T-helper 9 cell (primary cell): ENCODE data around the gene GPSM1.
A peak's percentile ranks its signal among the peaks of the same experiment; 100 is the strongest.

ENCODE experiments used
- DNase-seq: peaks from one replicate; pipeline ENCODE4 v3.0.0-alpha.2; 2020

The GPSM1 gene

DNA sequence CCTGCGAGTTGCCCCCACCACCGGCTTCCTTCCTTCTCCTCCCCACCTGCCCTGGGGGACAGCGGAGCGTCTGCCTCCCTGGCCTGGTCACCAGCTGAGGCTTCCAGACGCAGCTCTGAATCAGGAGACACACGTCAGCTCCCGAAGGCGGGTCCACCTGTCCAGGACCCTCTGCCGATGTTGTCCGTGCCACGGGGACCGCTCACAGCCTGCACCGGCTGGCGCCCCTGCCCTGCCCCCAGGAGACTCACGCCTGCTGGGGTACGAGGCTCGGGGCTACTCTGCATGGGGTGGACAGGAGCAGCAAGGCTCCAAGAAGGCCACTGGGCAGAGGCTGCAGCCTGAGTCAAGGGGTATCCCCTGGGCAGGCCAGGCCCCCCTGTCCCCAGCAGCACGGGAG is 21.5 kb upstream of the GPSM1 start:
- DNase-seq = no peak

DNA sequence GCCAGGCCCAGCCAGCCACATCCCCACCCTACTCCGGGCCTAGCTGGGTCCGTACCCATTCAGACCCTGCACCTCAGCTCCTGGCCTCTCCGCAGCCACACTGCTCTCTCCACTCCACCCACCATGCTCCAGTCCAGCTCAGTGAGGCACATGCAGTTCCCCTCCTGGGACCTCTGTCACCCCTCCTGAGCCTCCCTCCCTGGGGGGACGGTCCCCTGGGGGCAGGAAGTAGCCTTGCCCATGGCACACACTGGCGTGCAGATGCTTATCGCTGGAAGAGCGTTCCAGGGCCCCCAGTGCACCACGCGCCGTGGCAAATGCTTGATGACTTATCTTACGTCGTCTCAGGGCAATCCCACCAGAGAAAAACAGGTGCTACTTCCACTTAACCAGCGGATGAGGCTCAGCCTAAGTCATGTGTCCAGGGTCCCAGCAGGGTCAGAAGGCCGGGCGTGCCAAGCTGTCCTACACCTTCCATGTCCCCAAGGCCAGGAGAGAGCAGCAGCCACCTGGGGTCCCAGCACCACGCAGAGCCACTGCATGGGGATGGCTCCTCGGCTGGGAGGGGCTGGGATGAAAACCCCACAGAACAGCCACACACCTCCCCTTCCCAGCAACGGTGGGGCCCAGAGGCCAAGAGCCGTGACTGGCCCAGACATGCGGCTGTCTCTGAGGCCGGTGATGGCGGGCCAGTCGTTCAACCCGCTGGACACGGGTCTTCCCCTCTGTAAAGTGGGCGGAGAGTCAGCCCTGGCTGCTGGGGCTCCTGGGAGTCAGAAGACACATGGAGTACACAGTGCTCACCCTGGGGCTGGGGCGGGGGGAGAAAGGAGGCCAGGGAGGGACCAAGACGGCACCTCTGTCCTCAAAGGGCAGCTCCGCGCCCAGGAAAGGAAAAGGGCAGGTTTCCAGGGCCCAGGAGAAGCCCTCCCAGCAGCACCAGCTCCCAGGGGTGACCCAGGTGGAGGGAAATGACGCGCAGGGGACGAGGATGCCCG is 20.8 kb upstream of the GPSM1 start:
- no peak for DNase-seq

DNA sequence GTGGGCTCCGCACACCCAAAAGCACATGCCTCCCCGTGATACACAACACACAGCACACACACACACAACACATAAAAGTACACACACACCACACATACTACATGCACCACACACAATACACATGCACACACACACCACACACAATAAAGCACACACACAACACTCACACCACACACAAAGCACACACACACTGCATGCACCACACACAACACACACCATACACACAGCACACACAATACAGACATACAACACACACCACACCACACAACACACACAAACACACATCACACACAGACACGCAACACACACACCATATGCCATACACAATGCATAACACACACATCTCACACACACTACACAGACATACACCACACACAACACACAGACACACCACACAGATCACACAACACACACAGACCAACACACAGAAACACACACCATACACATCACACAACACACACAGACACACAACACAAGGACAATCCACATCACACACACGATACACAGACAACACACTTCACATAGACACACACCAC is 20.1 kb upstream of the GPSM1 start:
- no peak for DNase-seq

DNA sequence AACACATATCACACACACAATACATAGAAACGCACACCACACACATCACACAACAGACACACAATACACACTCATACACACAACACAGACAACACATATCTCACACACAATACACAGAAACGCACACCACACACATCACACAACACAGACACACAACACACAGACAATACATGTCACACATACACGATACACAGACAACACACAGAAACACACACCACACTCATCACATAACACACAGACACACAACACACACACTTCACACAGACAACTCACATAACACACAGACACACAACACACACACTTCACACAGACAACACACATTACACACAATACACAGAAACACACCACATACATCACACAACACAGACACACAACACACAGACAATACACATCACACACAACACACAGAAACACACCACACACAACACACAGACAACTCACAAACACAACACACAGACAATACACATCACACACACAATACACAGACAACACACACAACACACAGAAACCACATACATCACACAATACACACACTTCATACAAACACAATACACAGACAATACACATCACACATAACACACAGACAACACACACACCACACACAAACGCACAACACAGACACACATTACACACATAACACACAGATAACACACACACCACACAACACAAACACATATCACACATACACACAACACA is 19.2 kb upstream of the GPSM1 start:
- no peak for DNase-seq

DNA sequence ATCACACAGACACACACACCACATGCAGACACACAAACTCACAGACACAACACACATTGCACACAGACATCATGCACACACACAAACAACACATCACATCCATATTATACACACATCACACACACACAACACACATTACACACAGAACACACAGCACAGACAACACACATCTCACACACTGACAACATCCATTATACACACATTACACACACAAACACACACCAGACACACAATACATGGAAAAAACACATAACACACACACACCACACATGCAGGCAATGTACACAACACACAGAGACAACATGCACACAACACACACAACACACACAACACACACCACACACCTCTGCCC is 18.7 kb upstream of the GPSM1 start:
- DNase-seq = no peak

DNA sequence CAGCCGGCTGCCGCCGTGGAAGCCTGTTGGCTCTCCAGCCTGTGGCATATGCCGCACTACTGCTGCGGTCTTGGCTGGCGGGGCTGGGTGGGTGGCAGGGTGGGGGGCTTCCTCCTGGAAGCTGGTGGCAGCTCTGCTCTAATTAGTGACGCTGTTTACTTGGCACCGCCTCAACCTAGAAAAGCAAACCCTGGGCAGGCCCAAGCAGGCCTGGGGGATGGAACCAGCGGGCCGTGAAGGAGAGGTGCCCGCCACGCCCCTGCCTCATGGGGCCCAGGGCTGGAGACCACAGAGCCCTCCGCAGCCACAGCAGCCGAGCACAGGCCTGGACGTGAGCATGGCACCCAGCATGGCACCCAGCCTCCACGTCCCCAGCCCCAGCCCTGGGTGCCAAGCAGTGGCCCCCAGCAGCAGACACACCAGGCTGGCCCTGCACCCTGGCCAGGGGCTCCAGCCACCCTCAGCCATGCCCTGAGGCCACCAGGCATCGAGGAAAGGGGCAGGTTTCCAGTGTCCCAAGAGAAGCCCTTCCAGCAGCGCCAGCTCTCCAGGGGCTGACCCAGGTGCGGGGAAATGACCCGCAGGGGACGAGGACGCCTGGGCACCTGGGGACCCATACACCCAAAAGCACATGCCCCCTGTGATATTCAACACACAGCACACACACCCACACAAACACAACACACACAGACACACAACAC is 18.1 kb upstream of the GPSM1 start:
- no peak for DNase-seq

DNA sequence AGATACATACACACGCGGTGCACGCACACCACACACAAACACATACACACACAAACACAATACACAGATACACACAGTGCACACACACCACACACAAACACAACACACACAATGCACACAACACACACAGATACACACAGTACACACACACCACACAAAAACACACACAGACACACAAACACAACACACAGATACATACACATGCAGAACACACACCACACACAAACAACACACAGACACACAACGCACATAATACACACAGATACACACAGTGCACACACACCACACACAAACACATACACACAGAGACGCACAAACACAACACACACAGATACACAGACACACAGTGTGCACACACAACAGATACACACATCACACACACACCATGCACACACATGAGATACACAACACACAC is 17.5 kb upstream of the GPSM1 start:
- no peak for DNase-seq

DNA sequence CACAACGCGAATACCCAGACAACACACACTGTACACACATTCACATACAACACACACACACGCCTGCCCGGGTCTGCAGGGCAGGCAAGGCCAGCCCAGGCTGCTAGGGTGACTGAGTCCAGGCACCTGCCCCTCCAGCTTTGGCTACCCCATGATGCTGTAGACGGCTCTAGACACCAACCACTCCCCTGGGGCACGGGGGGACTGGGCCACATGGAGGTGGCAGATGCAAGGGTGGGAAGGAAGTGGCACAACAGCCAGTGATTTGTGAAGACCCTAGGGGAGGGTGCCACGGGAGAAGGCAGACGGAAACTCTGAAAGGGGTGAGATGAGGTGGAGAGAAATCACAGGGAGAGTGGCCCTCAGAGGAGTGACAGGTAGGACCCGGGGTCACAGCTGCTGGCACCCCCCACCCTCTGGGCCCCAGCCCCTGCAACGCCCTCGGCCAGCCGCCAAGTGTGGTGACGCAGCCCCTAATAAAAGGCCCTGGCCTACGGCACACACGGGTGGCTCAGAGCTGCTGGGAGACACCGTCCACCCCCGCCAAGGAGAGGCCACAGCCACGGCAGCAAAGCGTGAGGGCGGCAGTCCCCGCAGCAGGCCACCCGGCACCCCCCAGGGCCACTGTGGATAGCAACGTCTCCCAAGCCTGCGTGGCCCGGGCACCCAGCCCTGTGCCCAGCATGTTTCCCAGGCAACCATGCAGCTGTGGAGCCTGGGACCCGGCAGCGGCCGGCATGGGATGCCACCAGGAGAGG is 16.9 kb upstream of the GPSM1 start:
- no peak for DNase-seq

DNA sequence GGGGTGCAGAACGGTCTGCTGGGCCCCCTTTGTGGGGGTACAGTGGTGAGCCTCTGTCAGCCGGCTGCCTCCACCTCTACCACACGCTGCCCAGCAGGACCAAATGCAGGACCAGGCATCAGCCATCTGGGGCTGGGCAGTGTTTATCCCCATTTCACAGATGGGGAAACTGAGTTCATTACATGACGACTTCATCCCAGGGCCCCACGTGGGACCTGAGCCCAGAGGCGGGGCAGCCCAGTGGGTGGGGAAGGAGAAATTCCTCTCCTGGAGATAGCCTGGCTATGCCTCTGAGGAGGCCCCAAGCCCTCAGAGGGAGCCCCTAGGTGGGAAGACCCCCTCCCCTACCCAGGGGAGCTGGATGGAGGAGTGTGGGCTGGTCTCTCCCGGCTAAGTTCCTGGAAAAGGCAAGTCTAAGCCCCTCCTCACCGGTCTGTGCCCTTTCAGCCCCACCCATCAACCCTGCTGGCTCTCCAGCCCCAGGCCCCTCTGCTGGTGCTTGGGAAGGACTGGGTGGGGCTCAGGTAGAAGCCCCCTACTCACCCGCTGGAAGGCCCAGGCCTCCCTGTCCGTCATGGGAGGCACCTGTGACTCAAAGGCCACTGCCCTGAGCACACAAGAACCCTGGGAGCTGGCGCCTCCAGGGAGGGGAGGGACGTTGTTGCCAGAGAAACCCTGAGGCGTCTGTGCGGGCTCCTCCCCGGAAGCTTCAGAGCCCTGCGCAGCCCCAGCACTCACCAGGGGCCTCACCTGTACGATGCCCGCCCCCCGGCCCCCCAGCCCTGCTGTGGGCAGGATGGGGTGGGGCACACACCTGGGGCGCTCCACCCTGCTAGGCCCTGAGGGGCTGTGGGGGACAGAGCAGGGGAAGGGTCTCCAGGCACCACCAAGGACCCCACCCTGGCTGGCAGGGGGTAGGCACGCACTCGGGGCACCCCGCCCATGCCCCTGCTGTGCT is 16.0 kb upstream of the GPSM1 start:
- DNase-seq = no peak

DNA sequence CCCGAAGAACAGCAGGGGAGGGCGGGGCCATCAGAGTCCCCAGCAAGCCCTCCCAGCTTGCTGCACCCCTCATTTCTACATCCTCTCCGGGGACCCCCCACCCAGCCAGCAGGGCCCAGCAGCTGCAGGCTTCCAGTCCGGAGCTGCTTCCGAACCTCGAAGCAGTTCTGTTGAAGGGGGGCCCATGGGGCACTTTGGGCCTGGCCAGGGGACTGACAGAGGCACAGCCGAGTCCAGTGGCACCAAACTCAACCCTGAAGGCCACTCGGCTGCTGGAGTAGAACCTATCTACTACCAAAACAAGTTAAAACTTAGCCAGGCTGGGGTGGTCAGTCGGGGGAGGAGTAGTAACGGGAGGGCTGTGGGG is 15.3 kb upstream of the GPSM1 start:
- no peak for DNase-seq

DNA sequence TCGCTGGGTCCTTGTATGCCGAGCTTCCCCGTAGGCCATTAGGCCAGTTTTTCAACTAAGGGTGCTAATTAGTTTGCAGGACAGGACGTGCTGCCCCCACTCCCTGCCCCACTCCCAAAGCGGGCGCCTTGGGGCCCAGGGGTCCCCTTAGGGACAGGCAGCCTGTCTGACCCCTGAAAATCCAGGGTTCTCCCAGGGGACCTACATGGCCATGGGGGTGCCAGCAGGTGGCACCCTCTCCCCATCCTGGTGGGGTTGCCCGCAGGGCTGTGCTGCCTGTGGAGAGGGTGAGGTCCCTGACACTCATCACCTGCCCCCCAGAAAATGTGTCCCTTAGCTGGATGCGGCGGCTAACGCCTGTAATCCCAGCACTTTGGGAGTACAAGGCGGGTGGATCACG is 14.9 kb upstream of the GPSM1 start:
- peak; percentile 15 for DNase-seq

DNA sequence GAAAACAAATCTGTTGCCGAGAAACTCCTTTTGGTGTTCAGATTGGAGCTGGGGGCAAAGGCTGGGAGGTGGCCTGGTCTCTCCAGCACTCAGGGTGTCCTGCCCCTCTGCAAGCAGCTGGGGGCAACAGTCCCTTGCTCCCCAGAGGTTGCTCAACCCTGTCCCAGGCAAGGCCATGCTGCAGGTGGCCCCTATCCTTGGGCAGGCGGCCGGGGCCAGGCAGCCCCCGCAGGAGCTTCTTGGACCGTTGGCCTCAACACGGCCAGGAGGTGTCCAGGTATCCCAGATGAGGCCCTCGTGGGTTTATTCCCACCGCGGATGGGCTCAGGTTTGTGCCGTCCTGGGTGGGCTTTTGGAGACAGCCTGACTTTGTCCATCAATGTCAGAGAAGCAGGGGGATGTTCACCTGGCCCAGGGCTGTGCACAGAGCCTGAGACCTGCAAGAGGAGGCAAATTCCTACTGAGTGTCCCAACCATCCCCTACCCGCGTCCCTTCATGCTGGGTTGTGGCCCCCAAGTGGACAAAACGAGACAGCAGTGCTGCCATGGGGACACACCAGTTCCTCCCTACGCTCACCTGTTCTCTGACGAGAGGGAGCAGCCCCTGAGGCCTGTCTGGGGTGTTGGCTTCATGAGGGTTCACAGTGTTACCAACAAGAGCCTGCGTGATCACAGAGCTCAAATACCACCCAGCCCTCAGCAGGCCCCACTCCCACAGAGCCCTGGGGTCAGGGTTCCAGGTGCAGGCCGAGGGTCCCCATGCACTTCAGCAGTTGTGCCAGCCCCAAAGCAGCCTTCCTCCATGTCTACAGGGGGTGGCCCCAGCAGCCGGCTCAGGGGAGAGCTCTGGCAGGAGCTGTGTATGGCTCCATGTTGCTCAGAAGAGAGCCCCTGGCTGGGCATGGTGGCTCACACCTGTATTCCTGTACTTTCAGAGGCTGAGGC is 14.0 kb upstream of the GPSM1 start:
- DNase-seq = no peak

DNA sequence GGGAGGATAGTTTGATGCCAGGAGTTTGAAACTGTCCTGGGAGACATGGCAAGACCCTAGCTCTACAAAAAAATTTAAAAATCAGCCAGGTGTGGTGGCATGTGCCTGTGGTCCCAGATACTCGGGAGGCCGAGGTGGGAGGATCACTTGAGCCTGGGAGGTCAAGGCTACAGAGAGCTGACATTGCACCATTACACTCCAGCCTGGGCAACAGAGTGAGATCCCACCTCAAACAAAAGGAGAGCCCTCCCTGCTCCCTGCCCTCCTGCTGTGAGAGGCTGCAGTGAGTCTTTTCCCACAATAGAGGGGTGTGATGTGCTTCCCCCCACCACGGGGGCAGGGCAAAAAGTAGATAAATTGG is 13.3 kb upstream of the GPSM1 start:
- DNase-seq = no peak

DNA sequence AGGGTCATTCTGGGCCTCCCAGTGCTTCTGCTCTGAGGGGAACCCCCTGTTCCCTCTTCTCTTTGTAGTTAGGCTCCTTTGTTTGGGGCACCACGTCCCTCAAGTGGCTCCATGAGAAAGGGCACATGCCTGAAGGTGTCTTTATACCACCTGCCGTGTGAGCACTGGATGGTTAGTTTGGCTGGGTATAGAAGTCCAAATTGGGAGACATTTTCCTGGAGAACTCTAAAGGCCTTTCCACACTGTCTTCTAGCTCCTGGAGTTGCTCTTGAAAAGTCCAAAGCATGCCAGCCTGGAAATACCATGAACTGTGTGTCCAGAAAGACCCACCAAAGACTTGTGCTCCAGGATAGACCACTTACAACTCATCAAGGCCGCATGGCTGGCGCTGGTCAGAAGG is 12.4 kb upstream of the GPSM1 start:
- no peak for DNase-seq

DNA sequence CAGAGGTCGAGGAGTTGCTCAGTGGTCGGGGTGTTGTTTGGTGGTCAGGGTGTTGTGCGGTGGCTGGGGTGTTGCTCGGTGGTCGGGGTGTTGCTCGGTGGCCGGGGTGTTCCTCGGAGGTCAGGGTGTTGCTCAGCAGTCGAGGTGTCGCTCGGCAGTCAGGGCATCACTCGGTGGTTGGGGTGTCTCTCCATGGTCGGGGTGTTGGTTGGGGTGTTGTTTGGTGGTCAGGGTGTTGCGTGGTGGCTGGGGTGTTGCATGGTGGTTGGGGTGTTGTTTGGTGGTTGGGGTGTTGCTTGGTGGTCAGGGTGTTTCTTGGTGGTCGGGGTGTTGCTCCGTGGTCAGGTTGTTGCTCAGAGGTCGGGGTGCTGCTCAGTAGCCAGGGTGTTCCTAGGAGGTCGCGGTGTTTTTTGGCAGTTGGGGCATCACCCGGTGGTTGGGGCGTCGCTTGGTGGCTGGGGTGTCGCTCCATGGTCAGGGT is 11.0 kb upstream of the GPSM1 start:
- DNase-seq = no peak

DNA sequence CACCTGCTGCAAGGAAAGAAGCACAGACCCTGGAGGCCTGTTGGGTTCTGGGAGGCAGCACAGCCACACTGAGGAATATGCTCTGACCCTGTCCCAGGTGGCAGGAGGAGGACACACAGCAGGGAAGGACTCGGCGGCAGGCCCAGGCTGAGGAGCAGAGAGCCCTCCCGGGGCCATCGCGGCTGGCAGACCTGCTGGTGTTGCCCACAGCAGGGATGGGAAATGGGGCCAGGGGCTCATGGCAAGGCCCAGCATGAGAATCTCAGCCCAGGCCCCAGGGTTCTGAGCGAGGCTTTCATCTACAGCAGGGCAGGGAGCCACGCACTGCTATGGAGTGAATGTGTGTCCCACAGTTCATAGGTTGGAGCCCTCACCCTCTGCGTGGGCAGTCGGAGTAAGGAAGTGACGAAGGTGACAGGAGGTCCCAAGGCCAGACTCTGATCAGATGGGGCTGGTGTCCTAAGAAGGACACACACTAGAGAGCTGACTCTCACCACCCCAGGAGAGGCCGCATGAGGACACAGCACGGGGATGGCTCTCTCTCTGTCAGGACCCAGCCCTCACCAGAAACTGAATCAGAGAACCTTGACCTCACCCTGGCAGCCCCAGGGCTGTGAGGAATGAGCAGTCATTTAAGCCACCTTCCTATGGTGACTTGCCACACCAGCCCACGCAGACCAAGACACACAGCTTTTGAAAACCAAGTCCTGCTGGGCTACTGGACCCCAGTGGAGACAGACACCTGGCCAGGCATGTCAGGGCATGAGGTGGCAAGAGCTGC is 10.3 kb upstream of the GPSM1 start:
- no peak for DNase-seq

DNA sequence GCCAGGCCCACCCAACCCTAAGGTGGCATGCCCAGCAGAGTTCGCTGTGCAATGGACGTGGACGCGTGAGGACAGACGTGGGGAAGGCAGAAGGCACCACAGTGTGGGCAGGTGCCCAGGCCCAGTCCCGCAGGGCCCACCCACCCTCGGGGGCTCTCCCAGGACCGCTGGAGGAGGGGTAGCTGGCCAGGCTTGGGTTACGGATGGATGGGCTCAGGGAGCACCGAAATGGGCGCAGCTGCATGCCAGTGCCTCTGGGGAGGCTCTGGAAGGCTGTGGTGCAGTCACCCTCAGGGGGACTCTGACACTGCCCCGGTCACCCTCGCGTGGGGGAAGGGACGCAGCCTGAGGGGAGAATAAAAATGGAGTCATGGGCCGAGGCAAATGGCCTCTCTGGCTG is 9.6 kb upstream of the GPSM1 start:
- DNase-seq = no peak

DNA sequence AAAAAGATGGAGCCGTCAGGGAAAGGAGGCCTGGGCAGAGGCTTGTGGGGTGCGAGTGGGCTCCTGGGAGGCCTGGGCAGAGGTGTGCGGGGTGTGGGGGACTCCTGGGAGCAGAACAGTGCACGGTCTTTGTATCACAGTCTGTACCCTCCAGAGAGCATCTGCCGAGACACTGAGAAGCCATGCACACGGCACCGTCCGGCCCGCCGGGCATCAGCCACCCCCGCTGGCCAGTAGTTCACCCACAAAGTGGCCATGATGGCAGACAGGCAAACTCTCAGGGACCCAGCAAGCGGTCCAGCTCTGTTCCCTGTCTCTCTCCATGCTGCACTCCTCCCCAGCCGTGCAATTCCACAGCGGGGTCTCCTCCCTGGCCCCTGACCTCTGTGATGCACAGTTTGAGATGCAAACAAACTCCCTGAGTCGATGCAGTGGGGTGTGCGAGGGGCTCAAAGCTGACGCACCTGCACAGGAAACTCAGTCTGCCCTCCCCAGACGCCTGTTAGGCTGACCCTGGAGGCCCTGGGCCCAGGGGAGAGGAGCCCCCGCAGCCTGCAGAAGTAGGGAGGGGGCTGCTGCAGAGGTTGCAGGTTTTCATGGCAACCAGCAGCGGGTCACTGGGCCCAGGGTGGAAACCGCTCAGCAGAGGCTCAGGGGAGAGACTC is 9.1 kb upstream of the GPSM1 start:
- DNase-seq = no peak

DNA sequence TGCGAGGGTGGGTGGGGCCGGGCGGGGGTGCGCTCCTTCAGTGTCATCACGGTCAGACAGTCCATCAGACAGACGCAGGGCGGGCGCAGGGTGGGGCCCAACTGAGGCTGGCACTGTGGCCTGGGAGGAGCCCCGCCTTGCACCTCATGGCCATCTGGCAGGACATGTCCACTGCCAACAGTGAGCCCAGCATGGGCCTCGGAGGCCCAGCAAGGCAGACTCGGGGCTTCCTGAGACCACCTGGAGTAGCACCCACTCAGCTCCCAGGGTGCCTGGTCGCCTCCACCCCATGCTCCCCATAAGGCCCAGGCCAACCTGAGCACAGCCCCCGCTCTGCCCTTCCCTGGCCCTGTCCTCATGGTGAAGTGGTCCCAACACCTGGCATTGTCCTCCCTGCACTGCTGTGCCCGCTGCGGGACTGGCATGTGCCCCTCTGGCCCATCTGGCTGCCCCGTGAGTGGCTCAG is 8.5 kb upstream of the GPSM1 start:
- no peak for DNase-seq
